ENCODE data around the gene CAGE1.

DNA sequence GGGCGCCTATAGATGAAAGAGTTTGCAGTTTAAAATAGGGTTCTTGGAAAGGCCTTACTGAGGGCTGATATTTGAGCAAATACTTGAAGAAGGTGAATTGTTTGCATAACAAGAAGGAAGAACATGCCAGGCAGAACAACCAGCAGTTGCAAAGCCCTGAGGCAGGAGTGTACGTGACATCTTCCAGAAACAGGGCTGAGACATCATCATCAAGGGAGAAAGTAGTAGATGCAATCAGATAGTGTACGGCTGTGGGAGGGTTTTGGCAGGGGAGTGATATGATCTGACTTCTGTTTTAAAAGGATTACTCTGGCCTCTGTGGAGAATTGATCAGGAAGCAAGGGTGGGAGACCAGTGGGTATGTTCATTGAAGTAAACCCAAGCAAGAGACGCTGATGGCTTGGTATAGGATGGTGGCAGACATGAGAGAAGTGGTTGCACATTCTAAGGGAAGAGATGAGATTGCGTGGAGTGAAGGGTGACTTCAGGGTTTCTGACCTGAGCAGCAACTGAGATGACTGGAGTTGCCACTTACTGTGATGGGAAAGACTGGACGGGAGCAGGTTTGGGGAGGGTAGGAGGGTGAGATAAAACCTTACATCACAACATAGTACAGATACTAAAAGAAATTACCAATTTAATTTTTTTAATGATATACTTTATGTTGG lies 28.8 kb upstream of the CAGE1 start:
- TF ChIP-seq ZNF114 (CRISPR knock-in tag; IDR thresholded peaks at IDR 0.05) = no peak
- TF ChIP-seq, protein P1, sequence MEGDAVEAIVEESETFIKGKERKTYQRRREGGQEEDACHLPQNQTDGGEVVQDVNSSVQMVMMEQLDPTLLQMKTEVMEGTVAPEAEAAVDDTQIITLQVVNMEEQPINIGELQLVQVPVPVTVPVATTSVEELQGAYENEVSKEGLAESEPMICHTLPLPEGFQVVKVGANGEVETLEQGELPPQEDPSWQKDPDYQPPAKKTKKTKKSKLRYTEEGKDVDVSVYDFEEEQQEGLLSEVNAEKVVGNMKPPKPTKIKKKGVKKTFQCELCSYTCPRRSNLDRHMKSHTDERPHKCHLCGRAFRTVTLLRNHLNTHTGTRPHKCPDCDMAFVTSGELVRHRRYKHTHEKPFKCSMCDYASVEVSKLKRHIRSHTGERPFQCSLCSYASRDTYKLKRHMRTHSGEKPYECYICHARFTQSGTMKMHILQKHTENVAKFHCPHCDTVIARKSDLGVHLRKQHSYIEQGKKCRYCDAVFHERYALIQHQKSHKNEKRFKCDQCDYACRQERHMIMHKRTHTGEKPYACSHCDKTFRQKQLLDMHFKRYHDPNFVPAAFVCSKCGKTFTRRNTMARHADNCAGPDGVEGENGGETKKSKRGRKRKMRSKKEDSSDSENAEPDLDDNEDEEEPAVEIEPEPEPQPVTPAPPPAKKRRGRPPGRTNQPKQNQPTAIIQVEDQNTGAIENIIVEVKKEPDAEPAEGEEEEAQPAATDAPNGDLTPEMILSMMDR (conservative IDR thresholded peaks at IDR 0.05; ENCODE audit: low read depth in 2 of 2) = no peak
- no peak for TF ChIP-seq POLR2AphosphoS5 (IDR thresholded peaks at IDR 0.05; ENCODE audit: low read depth)
- TF ChIP-seq EZH2 (IDR thresholded peaks at IDR 0.05; ENCODE audit: low read depth, unreplicated experiment) = no peak
- no peak for TF ChIP-seq CREB1 (CRISPR knock-in tag; IDR thresholded peaks at IDR 0.05; ENCODE audit: low read depth)
- no peak for TF ChIP-seq EZH2phosphoT487 (IDR thresholded peaks at IDR 0.05; ENCODE audit: unreplicated experiment)
